HG02840 (cell line): Measurements from ENCODE around the gene LRRC7.

ENCODE experiments used
- ATAC-seq: cut with Tn5 transposase; IDR thresholded peaks from one replicate; pipeline ENCODE4 v1.9.1; 2021; ENCODE audit warnings: mild to moderate bottlenecking, moderate library complexity, moderate number of reproducible peaks; ENCODE audit not compliant: unreplicated experiment, low FRiP score

The LRRC7 gene

GRCh38 chr1:69567652-69568420, at the start of gene LRRC7:
Gene LRRC7, plus strand, starts transcription at chr1:69567922. Its CDS starts 718 bp downstream, at chr1:69568640.
- no peak for ATAC-seq

DNA sequence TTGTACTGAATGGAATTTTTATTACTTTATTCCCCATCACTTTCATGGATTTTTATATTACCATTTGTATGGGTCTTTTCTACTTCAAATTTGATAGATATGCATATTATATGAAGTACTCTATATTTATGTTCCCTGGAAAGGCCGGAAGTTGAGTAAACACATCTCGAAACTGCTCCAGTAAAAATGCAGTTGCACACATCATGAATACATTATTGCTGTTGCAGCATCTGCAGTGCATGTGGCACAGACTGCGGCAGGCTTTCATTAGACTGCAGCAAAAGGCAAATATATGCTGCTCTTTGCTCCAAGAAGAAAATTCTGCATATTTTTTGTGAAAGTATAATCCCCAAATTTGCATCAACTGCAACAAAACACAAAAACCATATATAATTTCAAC, 48.7 kb upstream of the LRRC7 start:
- no peak for ATAC-seq

- ATAC-seq, result no peak
Observed at GRCh38 chr1:69520326-69520725, 47.4 kb upstream of the LRRC7 start.

GRCh38 chr1:69523032-69523431, 44.7 kb upstream of the LRRC7 start:
- ATAC-seq, result no peak

- no peak for ATAC-seq
Observed at GRCh38 chr1:69523461-69523860, 44.3 kb upstream of the LRRC7 start.

GRCh38 chr1:69524015-69524414, 43.7 kb upstream of the LRRC7 start:
- ATAC-seq, result no peak

DNA sequence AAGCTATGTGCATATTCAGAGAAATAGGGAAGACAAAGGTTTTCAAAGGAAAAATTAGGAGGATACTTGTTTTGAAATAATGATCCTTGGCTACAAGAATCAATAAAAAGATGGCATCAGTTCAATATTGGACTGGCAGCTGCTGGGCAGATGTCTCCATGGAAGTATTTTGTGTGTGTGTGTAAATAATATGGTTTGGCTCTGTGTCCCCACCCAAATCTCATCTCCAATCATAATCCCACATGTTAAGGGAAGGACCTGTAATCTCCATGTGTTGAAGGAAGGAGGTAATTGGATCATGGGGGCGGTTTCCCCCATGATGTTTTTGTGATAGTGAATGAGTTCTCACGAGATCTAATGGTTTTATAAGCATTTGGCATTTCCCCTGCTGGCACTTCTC, 40.4 kb upstream of the LRRC7 start:
- ATAC-seq, result no peak

DNA sequence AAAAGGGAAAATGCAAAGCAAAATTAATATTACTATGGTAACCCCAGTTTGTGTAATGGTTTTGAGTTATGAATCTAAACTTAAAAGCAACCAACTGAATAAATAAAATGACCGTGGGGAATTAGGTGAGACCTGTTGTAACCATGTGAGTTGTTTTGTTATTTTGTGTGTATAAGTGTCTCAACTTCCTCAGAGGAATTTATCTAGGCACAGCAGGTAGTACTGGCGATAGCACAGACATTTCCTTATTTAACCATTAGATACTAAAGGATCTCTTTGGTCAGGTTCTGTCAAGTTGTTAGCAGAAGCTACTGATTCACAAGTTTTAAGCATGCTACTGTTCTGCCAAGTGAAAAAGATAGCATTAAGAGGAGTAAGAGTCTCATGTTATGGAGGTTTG, 39.3 kb upstream of the LRRC7 start:
- ATAC-seq, result no peak

- ATAC-seq, result no peak
Observed at GRCh38 chr1:69533343-69533742, 34.4 kb upstream of the LRRC7 start.

DNA sequence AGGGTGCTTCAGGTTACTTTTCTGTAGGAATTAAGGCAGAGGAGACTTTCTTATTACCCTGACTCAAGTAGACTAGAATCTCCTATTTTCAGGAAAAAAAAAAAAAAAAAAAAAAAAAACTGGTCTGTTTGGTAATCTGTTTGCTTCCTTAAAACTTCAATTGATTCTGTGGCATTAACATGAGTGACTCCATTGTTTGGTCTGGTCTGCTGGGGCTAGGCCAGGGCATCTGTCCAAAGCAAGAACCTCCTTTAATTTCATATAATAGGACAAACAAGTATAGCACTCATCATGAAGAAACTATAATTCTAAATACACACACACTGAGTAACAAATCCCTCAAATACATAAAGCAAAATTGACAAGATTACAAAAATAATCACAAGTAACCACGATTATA, 32.9 kb upstream of the LRRC7 start:
- no peak for ATAC-seq

GRCh38 chr1:69535490-69535889, 32.2 kb upstream of the LRRC7 start:
- ATAC-seq, result no peak

GRCh38 chr1:69540052-69540451, 27.7 kb upstream of the LRRC7 start:
- ATAC-seq, result no peak

DNA sequence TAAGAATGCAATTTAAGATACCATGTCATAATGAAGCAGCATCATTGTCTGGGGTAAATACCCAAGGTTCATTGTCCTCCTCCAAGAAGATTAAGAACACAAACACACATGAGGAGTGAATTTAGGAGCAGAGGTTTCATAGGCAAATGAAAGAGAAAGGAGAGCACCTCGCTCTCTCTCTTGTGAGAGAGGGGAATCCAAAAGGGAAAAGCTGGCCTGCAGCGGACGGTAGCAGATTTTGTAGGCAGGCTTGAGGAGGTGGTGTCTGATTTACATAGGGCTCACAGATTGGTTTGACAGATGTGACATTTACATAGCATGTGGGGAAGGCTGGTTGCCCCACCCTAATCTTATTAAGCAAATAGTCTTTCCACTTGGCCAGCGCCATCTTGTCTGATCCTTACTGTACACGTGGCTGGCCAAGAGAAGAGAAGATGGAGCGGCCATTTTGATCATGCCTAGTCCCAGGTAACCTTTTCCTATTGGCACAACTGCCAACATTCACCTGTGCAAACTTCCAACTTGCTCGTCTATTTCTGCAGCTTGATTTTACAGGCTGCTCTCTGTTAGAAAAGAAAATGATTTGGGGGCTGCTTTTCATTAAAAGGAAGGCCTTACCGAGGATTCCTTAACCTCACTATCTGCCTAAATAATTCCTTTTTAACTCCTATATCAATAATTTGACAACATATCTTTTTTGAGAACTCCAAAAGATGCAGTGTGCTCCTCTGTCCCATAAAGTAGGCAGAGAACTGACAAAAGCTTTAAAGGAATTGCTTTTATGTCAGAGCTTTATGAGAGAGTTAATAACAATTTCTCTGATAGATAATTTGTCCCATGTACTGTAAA, 16.0 kb upstream of the LRRC7 start:
- ATAC-seq, result no peak

DNA sequence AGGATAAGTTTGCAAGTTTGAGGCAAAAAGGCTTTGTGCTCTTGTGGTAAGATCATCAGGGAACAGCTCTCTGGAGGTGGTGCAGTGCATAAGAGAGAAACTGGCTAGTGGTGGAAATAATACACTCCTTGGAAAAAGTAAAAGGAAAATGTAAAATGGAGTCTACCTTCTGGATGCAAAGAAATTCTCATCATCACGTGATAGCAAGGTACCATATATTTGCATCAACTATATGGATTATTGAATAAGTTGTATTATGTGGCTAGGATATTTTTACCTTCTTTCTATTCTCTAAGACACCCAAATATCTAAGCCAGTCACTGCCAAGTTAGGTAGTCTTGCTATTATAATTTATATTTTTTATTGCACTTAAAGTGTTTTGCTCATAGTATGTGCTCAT, 14.0 kb upstream of the LRRC7 start:
- no peak for ATAC-seq

DNA sequence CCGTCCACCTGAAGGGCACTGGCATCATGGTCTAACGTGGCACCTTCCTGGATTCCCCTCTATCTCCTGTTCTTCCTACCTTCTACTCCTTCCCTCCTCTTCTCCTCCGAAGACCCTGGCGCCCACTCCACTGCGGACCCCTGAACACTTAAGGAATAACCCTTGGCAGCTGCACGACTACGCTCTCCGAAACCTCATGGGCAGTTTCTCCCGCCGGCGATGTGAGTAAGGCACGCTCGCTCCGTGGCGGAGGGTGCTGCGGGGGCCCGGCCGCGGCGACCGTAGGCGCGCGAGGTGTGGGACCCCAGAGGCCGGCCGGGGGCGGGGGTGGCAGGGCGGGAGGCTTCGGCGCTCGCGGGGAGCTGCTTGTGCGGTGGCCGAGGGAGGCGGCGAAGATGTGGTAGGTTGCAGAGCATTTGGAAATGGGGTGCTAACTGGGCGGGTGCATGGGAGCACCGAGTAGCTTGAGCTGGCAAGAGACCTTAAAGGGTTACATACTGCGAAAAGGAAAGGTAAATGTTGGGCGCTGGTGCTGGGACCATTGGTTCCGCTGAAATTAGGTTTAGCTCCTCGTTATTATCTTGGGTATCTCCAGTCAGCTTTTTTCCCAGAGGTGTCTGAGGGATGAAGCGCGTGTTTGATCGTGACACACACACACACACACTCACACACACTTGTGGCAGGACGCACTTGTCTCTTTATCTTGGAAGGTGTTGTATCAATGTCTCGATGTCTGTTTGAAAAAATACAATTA, 876 bp downstream of the LRRC7 start:
- ATAC-seq, result no peak

DNA sequence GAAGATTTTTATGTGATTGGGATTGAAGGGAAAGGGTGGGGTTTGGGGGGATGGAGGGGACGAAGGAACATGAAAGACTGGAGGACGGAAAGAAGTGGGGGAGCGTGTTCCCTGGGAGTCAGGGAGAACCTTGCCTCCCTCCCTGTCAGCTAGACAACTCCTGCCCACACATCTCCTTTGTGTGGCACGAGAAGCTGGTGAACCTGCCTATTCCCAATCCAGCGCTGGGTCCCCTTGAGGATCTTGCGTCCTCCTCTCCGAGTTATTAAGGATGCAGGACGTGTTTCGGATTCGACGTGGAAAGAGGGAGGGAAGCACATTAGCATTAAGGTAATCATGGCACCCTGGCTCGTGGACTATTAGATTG, 1.4 kb downstream of the LRRC7 start:
- no peak for ATAC-seq

DNA sequence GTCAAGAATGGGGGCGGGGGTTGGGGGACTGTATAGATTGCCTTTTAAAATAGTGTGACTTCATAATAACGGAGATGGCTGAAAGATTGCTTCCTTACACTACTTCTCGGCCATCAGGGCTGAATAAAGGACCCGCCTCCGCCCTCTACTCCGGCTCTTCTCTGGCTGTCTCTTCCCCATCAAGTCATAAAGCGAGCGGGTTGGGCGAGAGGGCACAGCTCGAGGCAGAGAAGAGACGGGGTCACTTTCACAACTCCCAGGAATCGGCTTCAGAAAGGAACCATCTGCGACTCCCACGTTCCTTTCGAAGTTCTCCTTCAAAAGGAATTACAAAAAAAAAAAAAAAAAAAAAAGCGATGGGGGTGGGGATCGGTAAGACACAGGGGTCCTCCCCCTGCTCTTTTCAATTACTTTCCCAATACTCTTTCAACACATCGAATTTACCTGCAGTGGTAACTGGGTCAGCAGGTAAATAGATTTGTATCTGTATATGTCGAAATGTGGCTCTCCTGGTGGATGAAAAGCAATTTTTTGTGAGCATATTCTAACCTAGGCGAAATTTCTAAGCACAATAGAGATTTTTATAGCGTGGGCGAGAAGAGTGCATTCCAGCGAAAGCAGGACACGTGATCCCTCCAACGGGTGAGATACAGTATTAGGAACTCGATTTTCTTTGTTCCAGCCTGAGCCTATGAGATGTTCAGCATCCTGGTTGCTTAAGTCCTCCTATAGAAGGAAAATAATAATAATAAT, 2.0 kb downstream of the LRRC7 start:
- no peak for ATAC-seq

DNA sequence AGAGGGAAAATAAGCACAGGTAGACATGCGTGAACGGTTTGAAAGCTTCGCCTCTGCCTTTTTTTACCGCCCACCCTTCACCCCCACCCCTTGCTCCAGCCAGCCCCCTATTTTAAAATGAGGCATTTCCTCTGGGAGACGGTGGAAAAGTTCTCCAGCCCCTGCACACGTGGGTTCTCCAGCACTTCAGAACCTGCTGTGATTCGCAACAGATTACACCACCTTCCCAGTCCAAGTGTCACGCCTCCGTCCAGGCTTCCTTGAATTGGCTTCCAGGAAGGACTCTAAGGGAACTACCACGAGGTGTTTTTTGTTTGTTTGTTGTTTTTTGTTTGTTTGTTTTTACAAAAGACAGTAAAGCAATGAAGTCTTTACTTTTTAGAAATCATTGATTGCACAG, 2.6 kb downstream of the LRRC7 start:
- ATAC-seq, result no peak

DNA sequence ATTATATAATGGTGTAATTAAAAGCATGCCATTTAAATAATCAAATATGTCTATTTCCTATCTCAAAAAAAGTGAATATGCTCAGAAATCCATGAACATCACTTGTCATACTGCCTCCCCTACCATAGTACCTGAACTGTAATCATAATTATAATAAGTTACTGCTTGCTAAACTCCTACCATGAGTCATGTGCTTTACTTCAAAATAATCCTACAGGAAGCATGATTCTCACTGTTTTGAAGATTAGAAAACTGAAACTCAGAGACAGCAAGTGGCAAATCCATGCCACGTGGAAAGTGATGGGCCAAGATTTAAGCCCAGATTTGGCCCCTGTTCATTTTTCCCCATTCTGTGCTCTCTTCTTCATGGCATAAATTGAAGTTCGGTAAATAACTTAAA, 5.2 kb downstream of the LRRC7 start:
- ATAC-seq, result no peak

DNA sequence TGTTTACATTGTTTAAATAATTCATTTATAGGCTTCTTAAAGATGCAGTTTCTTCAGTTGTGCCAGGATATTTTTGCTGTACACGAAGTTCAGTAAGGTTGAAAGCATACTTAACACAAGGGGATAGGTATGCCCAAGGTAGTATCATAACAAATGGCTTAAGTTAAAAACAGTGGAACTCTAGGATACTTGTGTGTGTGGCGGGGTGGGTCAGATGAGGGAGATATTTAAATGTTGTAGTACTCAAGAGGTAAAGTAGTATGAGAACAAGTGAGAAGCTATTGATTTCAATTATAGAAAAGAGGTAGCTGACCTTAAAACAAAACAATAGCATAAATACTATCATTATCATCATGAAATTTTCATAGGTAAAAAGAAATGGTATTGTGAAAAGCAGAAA, 6.2 kb downstream of the LRRC7 start:
- ATAC-seq, result no peak

GRCh38 chr1:69585666-69586065, 17.9 kb downstream of the LRRC7 start:
- no peak for ATAC-seq
